GM19035 (cell line): ENCODE measurements around the gene AHR.
"Not testable (repeated sequence)": the region's sequence is repeated elsewhere in the genome, so short reads cannot be mapped to it uniquely, and the experiment has no call there.

Source experiments
- ATAC-seq: cut with Tn5 transposase; IDR thresholded peaks from one replicate; pipeline ENCODE4 v1.9.1; 2021; ENCODE audit not compliant: unreplicated experiment

Gene AHR

GRCh38 chr7:17371671-17372524 is 73.4 kb downstream of the AHR start:
- no peak for ATAC-seq

- no peak for ATAC-seq
Observed at GRCh38 chr7:17374157-17374556, 75.7 kb downstream of the AHR start.

- no peak for ATAC-seq
Observed at GRCh38 chr7:17374654-17375053, 76.2 kb downstream of the AHR start.

GRCh38 chr7:17376595-17376994 is 78.1 kb downstream of the AHR start:
- no peak for ATAC-seq

GRCh38 chr7:17380736-17381662 is 82.5 kb downstream of the AHR start:
- no peak for ATAC-seq

- ATAC-seq = not testable (repeated sequence)
Observed at GRCh38 chr7:17382408-17383354, 84.2 kb downstream of the AHR start.

- no peak for ATAC-seq
Observed at GRCh38 chr7:17384400-17384799, 85.9 kb downstream of the AHR start.

GRCh38 chr7:17385612-17386011 is 87.2 kb downstream of the AHR start:
- no peak for ATAC-seq

- ATAC-seq = no peak
Observed at GRCh38 chr7:17390392-17390791, 91.9 kb downstream of the AHR start.

GRCh38 chr7:17391366-17391765 is 92.9 kb downstream of the AHR start:
- no peak for ATAC-seq

- no peak for ATAC-seq
Observed at GRCh38 chr7:17392846-17393245, 94.4 kb downstream of the AHR start.

- ATAC-seq = not testable (repeated sequence)
Observed at GRCh38 chr7:17394563-17394962, 96.1 kb downstream of the AHR start.
